IMR-90 (cell line): Measurements from ENCODE around the gene DISC1. TPM values are rescaled to one million over a fixed set of nuclear protein-coding genes. Genes with fewer than 3 reads are reported as not detected.

Experiments used
- ATAC-seq: fragments of 200-7000 bp; cut with Tn5 transposase; 2 replicates; pipeline ENCODE4 v1.9.1; 2020; ENCODE audit warnings: low read depth, mild to moderate bottlenecking, moderate library complexity
- BruUV-seq: library from RNA; stranded (reverse); fragments of 400-500 nt; replicated peaks from 2 replicates; lab custom pipeline; 2021; lab: Mats Ljungman, UMichigan
- CTCF ChIA-PET: fragments of 300-600 bp; formaldehyde crosslinking; extraction: SDS; loops from one replicate; lab custom pipeline; 2021; ENCODE audit warnings: antibody characterized with exemption; lab: Yijun Ruan, JAX
- POLR2A ChIA-PET: fragments of 300-600 bp; sonication (Branson Sonifier 250); formaldehyde crosslinking; loops from one replicate; lab custom pipeline; 2022; ENCODE audit warnings: antibody characterized with exemption; ENCODE audit not compliant: unreplicated experiment; lab: Charles Lee
- DNase-seq: peaks from one replicate; pipeline ENCODE4 v3.0.0; 2013
- H2AFZ ChIP-seq: replicated peaks from 2 replicates; pipeline ENCODE3; 2013; ENCODE audit warnings: low read length, mild to moderate bottlenecking; ENCODE audit not compliant: poor library complexity
- H2AK5ac ChIP-seq: 2 replicates; pipeline ENCODE4 v1.6.1; 2013; ENCODE audit warnings: low read depth, low read length, inconsistent platforms
- H2AK9ac ChIP-seq: replicated peaks from 2 replicates; pipeline ENCODE3; 2013; ENCODE audit warnings: mild to moderate bottlenecking, low read depth, low read length, moderate library complexity; ENCODE audit not compliant: poor library complexity
- H2BK120ac ChIP-seq: 2 replicates; pipeline ENCODE4 v1.6.1; 2013; ENCODE audit warnings: low read depth, low read length, inconsistent platforms
- H2BK15ac ChIP-seq: 3 replicates; pipeline ENCODE4 v1.6.1; 2013; ENCODE audit warnings: low read depth, low read length, inconsistent platforms
- H2BK20ac ChIP-seq: 2 replicates; pipeline ENCODE4 v1.6.1; 2013; ENCODE audit warnings: low read depth, mild to moderate bottlenecking, inconsistent platforms, low read length, moderate library complexity
- H2BK5ac ChIP-seq: 2 replicates; pipeline ENCODE4 v1.6.1; 2013; ENCODE audit warnings: mild to moderate bottlenecking, low read depth, low read length, inconsistent platforms; ENCODE audit not compliant: poor library complexity, severe bottlenecking
- H3K14ac ChIP-seq: replicated peaks from 2 replicates; pipeline ENCODE4 v1.6.1; 2013; ENCODE audit warnings: low read depth, low read length, inconsistent platforms
- H3K18ac ChIP-seq: 2 replicates; pipeline ENCODE4 v1.6.1; 2013; ENCODE audit warnings: low read depth, low read length, control low read depth
- H3K23ac ChIP-seq: 2 replicates; pipeline ENCODE4 v1.6.1; 2013; ENCODE audit warnings: low read depth, low read length, inconsistent platforms
- H3K27ac ChIP-seq: 2 replicates; pipeline ENCODE4 v1.5.1; 2013; ENCODE audit warnings: mild to moderate bottlenecking, control low read depth, low read length; ENCODE audit not compliant: insufficient read depth
- H3K27me3 ChIP-seq: 2 replicates; pipeline ENCODE4 v1.6.1; 2013; ENCODE audit warnings: low read length; ENCODE audit not compliant: control insufficient read depth, insufficient read depth
- H3K36me3 ChIP-seq: 2 replicates; pipeline ENCODE4 v1.6.1; 2013; ENCODE audit warnings: low read length, mixed read lengths; ENCODE audit not compliant: control insufficient read depth, insufficient read depth
- H3K4ac ChIP-seq: 2 replicates; pipeline ENCODE4 v1.6.1; 2013; ENCODE audit warnings: low read depth, low read length, inconsistent platforms
- H3K4me1 ChIP-seq: 2 replicates; pipeline ENCODE4 v1.6.1; 2013; ENCODE audit warnings: low read length, mixed read lengths; ENCODE audit not compliant: control insufficient read depth, insufficient read depth
- H3K4me2 ChIP-seq: 2 replicates; pipeline ENCODE4 v1.6.1; 2013; ENCODE audit warnings: low read depth, mild to moderate bottlenecking, control low read depth, low read length, moderate library complexity
- H3K4me3 ChIP-seq: 2 replicates; pipeline ENCODE4 v1.5.1; 2013; ENCODE audit warnings: low read depth, mild to moderate bottlenecking, control low read depth, low read length, moderate library complexity; ENCODE audit not compliant: insufficient read depth
- H3K56ac ChIP-seq: 2 replicates; pipeline ENCODE4 v1.6.1; 2013; ENCODE audit warnings: low read length, inconsistent platforms; ENCODE audit not compliant: insufficient read depth; ENCODE audit errors: extremely low read depth
- H3K79me1 ChIP-seq, 2 experiments: 2 replicates each; pipeline ENCODE4 v1.6.1; 2013; ENCODE audit warnings: low read length in 2 of 2, inconsistent platforms in 1 of 2, low read depth in 1 of 2
- H3K9ac ChIP-seq: 2 replicates; pipeline ENCODE4 v1.6.1; 2013; ENCODE audit warnings: low read depth, low read length, control low read depth
- H3K9me1 ChIP-seq: 2 replicates; pipeline ENCODE4 v1.6.1; 2013; ENCODE audit warnings: low read length, inconsistent platforms; ENCODE audit not compliant: insufficient read depth
- H3K9me3 ChIP-seq: 2 replicates; pipeline ENCODE4 v1.6.1; 2013; ENCODE audit warnings: low read length; ENCODE audit not compliant: control insufficient read depth, insufficient read depth
- H4K20me1 ChIP-seq: 2 replicates; pipeline ENCODE4 v1.6.1; 2013; ENCODE audit warnings: low read length, inconsistent platforms; ENCODE audit not compliant: insufficient read depth
- H4K5ac ChIP-seq: 2 replicates; pipeline ENCODE4 v1.6.1; 2013; ENCODE audit warnings: mild to moderate bottlenecking, low read depth, low read length, control low read depth
- H4K8ac ChIP-seq, 2 experiments: 2 replicates each; pipeline ENCODE4 v1.6.1; 2013; ENCODE audit warnings: low read depth in 2 of 2, low read length in 2 of 2, control low read depth in 1 of 2, inconsistent platforms in 1 of 2
- H4K91ac ChIP-seq: 2 replicates; pipeline ENCODE4 v1.6.1; 2013; ENCODE audit warnings: low read depth, low read length, inconsistent platforms; ENCODE audit not compliant: insufficient read depth
- CEBPB ChIP-seq: IDR thresholded peaks from 2 replicates; pipeline ENCODE4 v1.6.1; 2012; ENCODE audit warnings: low read depth, low read length, improper control_type of control experiment
- CHD1 ChIP-seq: IDR thresholded peaks from 2 replicates; pipeline ENCODE4 v1.6.1; 2012; ENCODE audit warnings: low read depth, low read length, improper control_type of control experiment
- MAFK ChIP-seq: IDR thresholded peaks from 2 replicates; pipeline ENCODE4 v1.6.1; 2012; ENCODE audit warnings: low read depth, low read length, improper control_type of control experiment
- NFE2L2 ChIP-seq: fragments of 150-350 bp; IDR thresholded peaks from 2 replicates; pipeline ENCODE4 v1.6.1; 2016; ENCODE audit warnings: low read depth, mild to moderate bottlenecking, low read length
- RAD21 ChIP-seq: IDR thresholded peaks from 2 replicates; pipeline ENCODE4 v1.6.1; 2012; ENCODE audit warnings: low read length, improper control_type of control experiment
- RCOR1 ChIP-seq: IDR thresholded peaks from 2 replicates; pipeline ENCODE4 v1.6.1; 2012; ENCODE audit warnings: mild to moderate bottlenecking, low read length, improper control_type of control experiment; ENCODE audit not compliant: insufficient replicate concordance
- RFX5 ChIP-seq: IDR thresholded peaks from 2 replicates; pipeline ENCODE4 v1.8.0; 2012; ENCODE audit warnings: low read depth, mild to moderate bottlenecking, low read length, moderate library complexity
- SMC3 ChIP-seq: fragments of 150-350 bp; IDR thresholded peaks from 2 replicates; pipeline ENCODE4 v1.6.1; 2016; ENCODE audit warnings: low read depth, mild to moderate bottlenecking, antibody characterized with exemption, low read length, moderate library complexity
- WGBS, 2 experiments: methylation state at CpG; one replicate each; pipeline versions ENCODE4 v1.1.5 to v1.1.7; 2013; ENCODE audit warnings: missing lambda C conversion rate in 2 of 2; ENCODE audit not compliant: insufficient read length in 1 of 2; ENCODE audit errors: extremely low coverage in 2 of 2; 5-methylcytosine and 5-hydroxymethylcytosine counted together
- dilution Hi-C: fragments of 300-500 bp; cut with HindIII; formaldehyde crosslinking; loops from one replicate; pipeline ENCODE4 v1.14.3; 2018; ENCODE audit warnings: low sequenced_read_pairs; ENCODE audit not compliant: unreplicated experiment
- in situ Hi-C: fragments of 300-500 bp; cut with MboI; formaldehyde crosslinking; loops from 3 replicates; pipeline ENCODE4 v1.14.3; 2019; ENCODE audit warnings: low sequenced_read_pairs, inconsistent platforms, mixed read lengths
- intact Hi-C: fragments of 100-400 bp; cut with micrococcal nuclease; formaldehyde crosslinking; loops from 2 replicates; pipeline ENCODE4 v1.10.0; 2022
- polyA plus RNA-seq, 3 experiments: library from polyadenylated mRNA; depleted of rRNA; stranded (reverse); fragments of >200 nt; gene quantifications; 2 replicates each; pipeline ENCODE4 v1.2.3, GENCODE V29; 2012; ENCODE audit warnings: low replicate concordance in 1 of 3
- total RNA-seq: library from RNA; depleted of rRNA; stranded (reverse); fragments of >200 nt; gene quantifications from 2 replicates; pipeline ENCODE4 v1.2.3, GENCODE V29; 2012

DISC1 gene
- total and polyA plus RNA-seq, 2 of the 4 experiments (the other 2 are of a cell fraction) = 2.2 to 7.0 TPM

DNA sequence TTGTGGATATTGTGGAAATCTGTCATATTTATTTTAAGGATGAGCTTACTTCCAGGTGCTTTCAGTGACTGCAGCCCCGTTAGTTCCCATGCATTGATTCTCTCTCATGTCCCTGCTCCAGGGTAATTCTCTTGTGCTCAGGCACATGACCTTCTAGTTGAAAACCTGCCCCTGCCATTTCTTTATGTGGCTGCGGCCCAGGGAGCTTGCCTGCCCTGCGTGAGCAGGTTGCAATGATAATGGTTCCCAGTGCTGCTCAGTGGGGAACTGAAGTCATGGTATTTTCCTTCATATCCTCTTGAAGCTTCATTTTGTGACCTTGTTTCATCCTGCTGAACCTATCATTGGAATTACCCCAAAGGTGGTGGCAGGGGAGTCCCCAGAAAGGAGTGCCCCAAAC lies 229.8 kb downstream of the DISC1 start:
- Histone ChIP-seq H3K4ac (no peak overlapping the region), H2BK15ac (no peak overlapping the region), H3K27me3 (no peaks in the 10 kb centered on the region), H3K9ac (no peak overlapping the region), H2BK120ac (no peak overlapping the region), H4K91ac (no peak overlapping the region), H3K56ac (no peak overlapping the region), H2AK9ac (no peak overlapping the region), H2AK5ac (no peak overlapping the region), H3K4me3 (no peak overlapping the region), H3K9me1 (no peaks in the 10 kb centered on the region), H3K4me2 (no peak overlapping the region), H2AFZ (no peak overlapping the region), H3K23ac (no peak overlapping the region), H4K20me1 (no peaks in the 10 kb centered on the region), H2BK20ac (no peak overlapping the region), H3K9me3 (no peaks in the 10 kb centered on the region), H4K5ac (no peak overlapping the region), H2BK5ac (no peak overlapping the region), H3K36me3 (no peaks in the 10 kb centered on the region; the same call in 1 of the 2 replicates), H3K79me1 (no peaks in the 10 kb centered on the region; a peak in 2 of 4 replicates), H3K14ac (no peak overlapping the region), H3K4me1 (no peaks in the 10 kb centered on the region), H3K18ac (no peak overlapping the region), H3K27ac (no peak overlapping the region), H4K8ac (no peak overlapping the region)
- WGBS, 2 experiments = 95% methylated on average over 2 of the region's 3 CpGs; no CpG with 5 or more reads in 1 of the 2 experiments
- in situ Hi-C loops = no loop called here
- ATAC-seq (no peak), DNase-seq (no peak)
- TF ChIP-seq RFX5 (no peak), CHD1 (no peak), NFE2L2 (no peak), SMC3 (no peak), MAFK (no peak), CEBPB (no peak), RCOR1 (no peak), RAD21 (no peak)
- CTCF ChIA-PET = interaction anchor here (1.3 to 1.4 kb wide), 2 partner anchors 10 to 16 kb away, joined by 3 to 7 read pairs; no protein-coding TSS in a partner anchor
- POLR2A ChIA-PET = no interaction called here
- no TSS peak for BruUV-seq
- intact Hi-C loops = no loop called here
- dilution Hi-C loops = no loop called here
